GM21526 (cell line): ENCODE measurements around the gene MACROH2A2.

ENCODE experiments used
- ATAC-seq: cut with Tn5 transposase; IDR thresholded peaks from one replicate; pipeline ENCODE4 v1.9.1; 2021; ENCODE audit warnings: moderate library complexity; ENCODE audit not compliant: unreplicated experiment, low FRiP score

MACROH2A2 gene

GRCh38 chr10:70125918-70126552 is 73.4 kb downstream of the MACROH2A2 start:
- no peak for ATAC-seq

- ATAC-seq: no peak
Measured at GRCh38 chr10:70126700-70127395, 74.2 kb downstream of the MACROH2A2 start.

- no peak for ATAC-seq
Measured at GRCh38 chr10:70130878-70131559, 78.4 kb downstream of the MACROH2A2 start.

- no peak for ATAC-seq
Measured at GRCh38 chr10:70131560-70131937, 78.9 kb downstream of the MACROH2A2 start.

- peak; percentile 60 for ATAC-seq
Measured at GRCh38 chr10:70132098-70133029, 79.7 kb downstream of the MACROH2A2 start, which contains the start of gene AIFM2. Gene AIFM2 (minus strand): TSS chr10:70132825. CDS start chr10:70124084, 8,741 bp downstream.

GRCh38 chr10:70135046-70135445 is 82.4 kb downstream of the MACROH2A2 start:
- no peak for ATAC-seq

GRCh38 chr10:70135684-70136083 is 83.0 kb downstream of the MACROH2A2 start:
- ATAC-seq: no peak

- ATAC-seq: no peak
Measured at GRCh38 chr10:70137135-70137534, 84.5 kb downstream of the MACROH2A2 start.

- ATAC-seq: no peak
Measured at GRCh38 chr10:70137927-70138883, 85.6 kb downstream of the MACROH2A2 start.

GRCh38 chr10:70139151-70139996 is 86.7 kb downstream of the MACROH2A2 start:
- no peak for ATAC-seq

- ATAC-seq: no peak
Measured at GRCh38 chr10:70139997-70140250, 87.3 kb downstream of the MACROH2A2 start.

GRCh38 chr10:70140297-70140696 is 87.7 kb downstream of the MACROH2A2 start:
- no peak for ATAC-seq

- ATAC-seq: no peak
Measured at GRCh38 chr10:70142555-70142954, 89.9 kb downstream of the MACROH2A2 start.

GRCh38 chr10:70144372-70145110 is 91.9 kb downstream of the MACROH2A2 start:
- ATAC-seq: no peak

GRCh38 chr10:70145166-70145665 is 92.6 kb downstream of the MACROH2A2 start:
- ATAC-seq: peak; percentile 17

- peak; percentile 38 for ATAC-seq
Measured at GRCh38 chr10:70145666-70146488, 93.2 kb downstream of the MACROH2A2 start.
